GM21737 (cell line): ENCODE measurements around the gene SLC4A1AP.
"Not testable (repeated sequence)": the region's sequence is repeated elsewhere in the genome, so short reads cannot be mapped to it uniquely, and the experiment has no call there.

Experiments
- ATAC-seq: cut with Tn5 transposase; IDR thresholded peaks from one replicate; pipeline ENCODE4 v1.9.1; 2021; ENCODE audit warnings: mild to moderate bottlenecking, moderate library complexity; ENCODE audit not compliant: unreplicated experiment

Gene SLC4A1AP

GRCh38 chr2:27663285-27664153 lies at the start of gene SLC4A1AP, which contains the start of gene SUPT7L:
Gene SLC4A1AP, plus strand, starts transcription at chr2:27663889. Its CDS starts 26 bp downstream, at chr2:27663915.
Gene SUPT7L, minus strand, starts transcription at chr2:27663614. Its CDS starts 1,422 bp downstream, at chr2:27662192.
- ATAC-seq = peak; percentile 70

- no peak for ATAC-seq
Observed at GRCh38 chr2:27613985-27614384, 49.7 kb upstream of the SLC4A1AP start.

GRCh38 chr2:27615316-27615715 lies 48.4 kb upstream of the SLC4A1AP start:
- ATAC-seq = no peak

GRCh38 chr2:27621524-27621923 lies 42.2 kb upstream of the SLC4A1AP start:
- no peak for ATAC-seq

GRCh38 chr2:27622921-27623384 lies 40.7 kb upstream of the SLC4A1AP start:
- no peak for ATAC-seq

- ATAC-seq = no peak
Observed at GRCh38 chr2:27624943-27625342, 38.7 kb upstream of the SLC4A1AP start.

- not testable (repeated sequence) for ATAC-seq
Observed at GRCh38 chr2:27626323-27626722, 37.4 kb upstream of the SLC4A1AP start.

- ATAC-seq = not testable (repeated sequence)
Observed at GRCh38 chr2:27626921-27627320, 36.8 kb upstream of the SLC4A1AP start.

- peak; percentile 27 for ATAC-seq
Observed at GRCh38 chr2:27627963-27628766, 35.5 kb upstream of the SLC4A1AP start.

- ATAC-seq = peak; percentile 96
Observed at GRCh38 chr2:27628767-27629709, 34.7 kb upstream of the SLC4A1AP start, which contains the start of the genes CCDC121 and GPN1. Gene CCDC121, minus strand, starts transcription at chr2:27629012. Its CDS starts 1,213 bp downstream, at chr2:27627799. Gene GPN1, plus strand, starts transcription at chr2:27629050. Its CDS starts 9 bp downstream, at chr2:27629059.

- ATAC-seq = not testable (repeated sequence)
Observed at GRCh38 chr2:27630257-27630656, 33.4 kb upstream of the SLC4A1AP start.

- no peak for ATAC-seq
Observed at GRCh38 chr2:27634291-27634690, 29.4 kb upstream of the SLC4A1AP start.

- ATAC-seq = no peak
Observed at GRCh38 chr2:27636766-27637165, 26.9 kb upstream of the SLC4A1AP start.

- no peak for ATAC-seq
Observed at GRCh38 chr2:27638037-27638637, 25.6 kb upstream of the SLC4A1AP start.

GRCh38 chr2:27638709-27639108 lies 25.0 kb upstream of the SLC4A1AP start:
- ATAC-seq = no peak

GRCh38 chr2:27640722-27641245 lies 22.9 kb upstream of the SLC4A1AP start:
- no peak for ATAC-seq

- no peak for ATAC-seq
Observed at GRCh38 chr2:27645197-27645596, 18.5 kb upstream of the SLC4A1AP start.

GRCh38 chr2:27647289-27647688 lies 16.4 kb upstream of the SLC4A1AP start:
- no peak for ATAC-seq

GRCh38 chr2:27647737-27648136 lies 16.0 kb upstream of the SLC4A1AP start:
- ATAC-seq = no peak

- no peak for ATAC-seq
Observed at GRCh38 chr2:27651056-27651455, 12.6 kb upstream of the SLC4A1AP start.
